Caco-2 (cell line): Measurements from ENCODE around the gene RGSL1. TPM values are rescaled to one million over a fixed set of nuclear protein-coding genes. Genes with fewer than 3 reads are reported as not detected.

Source experiments
- BruUV-seq: library from RNA; stranded (reverse); fragments of 400-500 nt; replicated peaks from 2 replicates; lab custom pipeline; 2021; lab: Mats Ljungman, UMichigan
- CTCF ChIA-PET: fragments of 300-600 bp; sonication (Branson Sonifier 250); formaldehyde crosslinking; loops from one replicate; lab custom pipeline; 2022; ENCODE audit warnings: antibody characterized with exemption; lab: Charles Lee
- POLR2A ChIA-PET: fragments of 300-600 bp; sonication (Branson Sonifier 250); formaldehyde crosslinking; loops from one replicate; lab custom pipeline; 2022; ENCODE audit warnings: antibody characterized with exemption; lab: Charles Lee
- DNase-seq, 2 experiments: peaks; one replicate each; pipeline versions ENCODE4 v3.0.0 to v3.0.0-alpha.2; 2020 to 2022
- H3K27me3 ChIP-seq: replicated peaks from 2 replicates; pipeline ENCODE4 v1.6.0; 2011; ENCODE audit warnings: low read length; ENCODE audit not compliant: control insufficient read depth, insufficient read depth
- H3K36me3 ChIP-seq: 2 replicates; pipeline ENCODE4 v1.5.1; 2011; ENCODE audit warnings: low read length; ENCODE audit not compliant: control insufficient read depth, insufficient read depth
- H3K4me1 ChIP-seq: fragments of 250-450 bp; sonication (Bioruptor Pico); 2 replicates; pipeline ENCODE4 v1.5.1; 2020; ENCODE audit warnings: mild to moderate bottlenecking
- H3K4me3 ChIP-seq: 2 replicates; pipeline ENCODE4 v1.5.1; 2011; ENCODE audit warnings: low read depth, mild to moderate bottlenecking, control low read depth, low read length
- H3K9me3 ChIP-seq: fragments of 250-450 bp; sonication (Bioruptor Pico); 2 replicates; pipeline ENCODE4 v1.5.1; 2020; ENCODE audit warnings: mild to moderate bottlenecking, moderate library complexity
- H3K27ac Mint-ChIP-seq: one replicate; pipeline ENCODE4 v1.8.0; 2022; ENCODE audit warnings: mixed read lengths; ENCODE audit not compliant: unreplicated experiment
- H3K27me3 Mint-ChIP-seq: one replicate; pipeline ENCODE4 v1.8.0; 2022; ENCODE audit warnings: mixed read lengths; ENCODE audit not compliant: insufficient read depth, unreplicated experiment
- H3K36me3 Mint-ChIP-seq: one replicate; pipeline ENCODE4 v1.8.0; 2022; ENCODE audit warnings: mild to moderate bottlenecking, mixed read lengths; ENCODE audit not compliant: insufficient read depth, unreplicated experiment
- H3K4me1 Mint-ChIP-seq: one replicate; pipeline ENCODE4 v1.8.0; 2022; ENCODE audit warnings: low read depth, mixed read lengths; ENCODE audit not compliant: unreplicated experiment
- H3K4me3 Mint-ChIP-seq: one replicate; pipeline ENCODE4 v1.8.0; 2022; ENCODE audit warnings: mild to moderate bottlenecking, moderate library complexity, mixed read lengths; ENCODE audit not compliant: unreplicated experiment
- H3K9me3 Mint-ChIP-seq: one replicate; pipeline ENCODE4 v1.8.0; 2022; ENCODE audit warnings: mixed read lengths; ENCODE audit not compliant: unreplicated experiment
- CTCF ChIP-seq, 2 experiments: fragments of 200-600 bp in 1 of 2; IDR thresholded peaks; 1 replicate in 1 of 2; 2 replicates in 1 of 2; pipeline versions ENCODE4 v1.5.1 to v1.8.0; 2011 to 2022; ENCODE audit warnings: antibody characterized with exemption in 1 of 2, control low read depth in 1 of 2, inconsistent platforms in 1 of 2, low read depth in 1 of 2, low read length in 1 of 2, mild to moderate bottlenecking in 1 of 2, moderate library complexity in 1 of 2; ENCODE audit not compliant: insufficient read depth in 1 of 2, severe bottlenecking in 1 of 2, unreplicated experiment in 1 of 2
- intact Hi-C: fragments of 100-400 bp; cut with micrococcal nuclease; formaldehyde crosslinking; loops from one replicate; pipeline ENCODE4 v1.10.0; 2022; ENCODE audit not compliant: unreplicated experiment
- total RNA-seq: library from RNA; stranded (reverse); gene quantifications from 2 replicates; pipeline ENCODE4 v1.2.3, GENCODE V29; 2022

RGSL1 gene
- total RNA-seq, 1 experiment from 2014 or later: not detected

- Mint-ChIP-seq H3K4me1 (no peaks in the 10 kb centered on the region), H3K27ac (no peak overlapping the region), H3K9me3 (no peaks in the 10 kb centered on the region), H3K27me3 (peaks cover 10% of the 10 kb centered on the region), H3K36me3 (no peaks in the 10 kb centered on the region), H3K4me3 (no peak overlapping the region)
- ChIA-PET POLR2A (no interaction called here), CTCF (no interaction called here)
- intact Hi-C loops: no loop called here
- TF ChIP-seq CTCF (IDR thresholded peaks at IDR 0.05; ENCODE audit: insufficient read depth in 1 of 2, low read depth in 1 of 2, low read length in 1 of 2, severe bottlenecking in 1 of 2, unreplicated experiment in 1 of 2): no peak
- Histone ChIP-seq H3K9me3 (peaks cover 4% of the 10 kb centered on the region; the same call in 1 of the 2 replicates), H3K36me3 (no peaks in the 10 kb centered on the region), H3K27me3 (no peaks in the 10 kb centered on the region), H3K4me3 (no peak overlapping the region), H3K4me1 (no peaks in the 10 kb centered on the region)
- no peak for DNase-seq
- BruUV-seq: no TSS peak
These were observed 65.6 kb downstream of the RGSL1 start for GRCh38 chr1:182515556-182515955.

DNA sequence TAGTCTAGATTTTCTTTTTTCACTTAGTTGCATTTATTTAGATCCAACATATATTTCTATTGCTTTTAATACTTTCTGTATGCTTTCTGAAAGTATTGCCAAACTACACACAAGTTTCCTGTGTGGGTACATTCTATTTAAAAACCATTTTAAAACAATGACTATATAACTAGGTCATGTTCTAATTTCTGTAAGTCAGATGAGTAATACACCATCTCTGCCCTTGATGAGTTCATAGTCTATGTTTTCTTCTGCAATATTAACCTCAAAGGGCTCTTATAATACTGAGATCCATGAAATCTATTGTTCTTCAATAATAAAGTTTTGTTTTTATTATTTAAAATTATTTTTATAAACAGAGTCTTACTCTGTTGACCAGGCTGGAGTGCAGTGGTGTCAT, 70.8 kb downstream of the RGSL1 start:
- H3K27me3 ChIP-seq: no peaks in the 10 kb centered on the region; the same call in 1 of the 2 replicates
- H3K36me3 ChIP-seq: no peaks in the 10 kb centered on the region
- H3K9me3 Mint-ChIP-seq: peaks cover 18% of the 10 kb centered on the region
- no TSS peak for BruUV-seq
- ChIA-PET CTCF (no interaction called here), POLR2A (no interaction called here)
- intact Hi-C loops: no loop called here
- H3K27ac Mint-ChIP-seq: no peak overlapping the region
- no peaks in the 10 kb centered on the region; the same call in none of the 2 replicates for H3K9me3 ChIP-seq
- peaks cover 13% of the 10 kb centered on the region for H3K27me3 Mint-ChIP-seq
- H3K4me3 ChIP-seq: no peak overlapping the region
- no peak for DNase-seq
- H3K4me1 Mint-ChIP-seq: no peaks in the 10 kb centered on the region
- no peak overlapping the region for H3K4me3 Mint-ChIP-seq
- no peaks in the 10 kb centered on the region for H3K4me1 ChIP-seq
- no peaks in the 10 kb centered on the region for H3K36me3 Mint-ChIP-seq
- TF ChIP-seq CTCF (IDR thresholded peaks at IDR 0.05; ENCODE audit: insufficient read depth in 1 of 2, low read depth in 1 of 2, low read length in 1 of 2, severe bottlenecking in 1 of 2, unreplicated experiment in 1 of 2): no peak

DNA sequence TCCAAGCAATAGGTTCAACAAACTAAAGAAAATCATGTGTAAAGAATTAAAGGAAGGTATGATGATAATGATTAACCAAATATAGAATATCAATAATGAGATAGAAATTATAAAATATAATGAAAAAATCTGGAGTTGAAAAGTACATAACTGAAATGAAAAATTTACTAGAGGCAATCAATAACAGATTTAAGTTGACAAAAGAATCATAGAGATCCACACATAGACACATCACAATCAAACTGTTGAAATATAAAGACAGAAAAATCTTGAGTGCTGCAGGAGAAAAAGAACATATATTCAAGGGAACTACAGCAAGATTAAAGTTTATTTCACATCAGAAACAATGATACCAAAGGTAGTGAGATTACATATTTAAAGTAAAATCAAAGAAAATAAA, 75.4 kb downstream of the RGSL1 start:
- Mint-ChIP-seq H3K36me3 (no peaks in the 10 kb centered on the region), H3K4me3 (no peak overlapping the region), H3K27me3 (peaks cover 7% of the 10 kb centered on the region), H3K9me3 (peaks cover 46% of the 10 kb centered on the region), H3K27ac (no peak overlapping the region), H3K4me1 (no peaks in the 10 kb centered on the region)
- TF ChIP-seq CTCF (IDR thresholded peaks at IDR 0.05; ENCODE audit: insufficient read depth in 1 of 2, low read depth in 1 of 2, low read length in 1 of 2, severe bottlenecking in 1 of 2, unreplicated experiment in 1 of 2): no peak
- ChIA-PET POLR2A (no interaction called here), CTCF (no interaction called here)
- intact Hi-C loops: no loop called here
- Histone ChIP-seq H3K9me3 (peaks cover 2% of the 10 kb centered on the region; the same call in 1 of the 2 replicates), H3K4me1 (peaks cover 4% of the 10 kb centered on the region; the same call in 1 of the 2 replicates), H3K27me3 (no peaks in the 10 kb centered on the region; the same call in 1 of the 2 replicates), H3K36me3 (no peaks in the 10 kb centered on the region), H3K4me3 (no peak overlapping the region)
- no peak for DNase-seq
- no TSS peak for BruUV-seq
